ENCODE measurements around the gene VSIG10L2.

The VSIG10L2 gene

GRCh38 chr11:125930076-125930450, 15.8 kb upstream of the VSIG10L2 start:
- FAIRE-seq: no peak

- FAIRE-seq: no peak
These were observed 14.7 kb upstream of the VSIG10L2 start for GRCh38 chr11:125931116-125931515.

GRCh38 chr11:125931668-125932067, 14.2 kb upstream of the VSIG10L2 start:
- FAIRE-seq: no peak

GRCh38 chr11:125932301-125932700, 13.5 kb upstream of the VSIG10L2 start:
- no peak for FAIRE-seq

- no peak for FAIRE-seq
These were observed 12.6 kb upstream of the VSIG10L2 start for GRCh38 chr11:125933030-125933813.

- FAIRE-seq: no peak
These were observed 11.4 kb upstream of the VSIG10L2 start for GRCh38 chr11:125934473-125934872.

- FAIRE-seq: no peak
These were observed 10.8 kb upstream of the VSIG10L2 start for GRCh38 chr11:125935056-125935455.

GRCh38 chr11:125935618-125936199, 10.1 kb upstream of the VSIG10L2 start:
- FAIRE-seq: no peak

GRCh38 chr11:125938418-125938817, 7.4 kb upstream of the VSIG10L2 start:
- FAIRE-seq: no peak

- FAIRE-seq: no peak
These were observed 6.7 kb upstream of the VSIG10L2 start for GRCh38 chr11:125939081-125939521.

- no peak for FAIRE-seq
These were observed 5.7 kb upstream of the VSIG10L2 start for GRCh38 chr11:125940145-125940544.

- no peak for FAIRE-seq
These were observed 4.6 kb upstream of the VSIG10L2 start for GRCh38 chr11:125941267-125941618.

- no peak for FAIRE-seq
These were observed 3.9 kb upstream of the VSIG10L2 start for GRCh38 chr11:125941619-125942611.

- FAIRE-seq: no peak
These were observed 2.9 kb upstream of the VSIG10L2 start for GRCh38 chr11:125942771-125943428.

GRCh38 chr11:125943661-125944349, 2.0 kb upstream of the VSIG10L2 start:
- no peak for FAIRE-seq

- FAIRE-seq: no peak
These were observed 1.4 kb upstream of the VSIG10L2 start for GRCh38 chr11:125944350-125945010.

- FAIRE-seq: no peak
These were observed 640 bp upstream of the VSIG10L2 start for GRCh38 chr11:125945011-125945796.

- no peak for FAIRE-seq
These were observed 1.0 kb downstream of the VSIG10L2 start for GRCh38 chr11:125946712-125947418.

GRCh38 chr11:125947419-125948277, 1.8 kb downstream of the VSIG10L2 start:
- no peak for FAIRE-seq

Data from endometrium (tissue), 2 donors.